GM23338 (cell line): Measurements from ENCODE around the gene IVD. TPM values are rescaled to one million over a fixed set of nuclear protein-coding genes. Genes with fewer than 3 reads are reported as not detected.

Experiments used
- ATAC-seq: fragments of 200-7000 bp; cut with Tn5 transposase; 3 replicates; pipeline ENCODE4 v1.9.1; 2020
- DNase-seq: peaks from one replicate; pipeline ENCODE4 v3.0.0-alpha.2; 2015; ENCODE audit warnings: low spot score
- H2AFZ ChIP-seq: fragments of 200-600 bp; sonication (generic); 2 replicates; pipeline ENCODE4 v1.8.0; 2016; ENCODE audit warnings: antibody characterized with exemption, mild to moderate bottlenecking, moderate library complexity
- H3F3A ChIP-seq: fragments of 200-600 bp; sonication (generic); replicated peaks from 2 replicates; pipeline ENCODE4 v1.8.0; 2017; ENCODE audit warnings: antibody characterized with exemption, mixed run types, low read depth
- H3K27ac ChIP-seq: fragments of 200-600 bp; sonication (generic); 2 replicates; pipeline ENCODE4 v1.6.1; 2016; ENCODE audit warnings: low read depth
- H3K27me3 ChIP-seq: fragments of 200-600 bp; sonication (generic); 2 replicates; pipeline ENCODE4 v1.8.0; 2016; ENCODE audit warnings: mild to moderate bottlenecking, mixed run types, moderate library complexity; ENCODE audit not compliant: insufficient read depth
- H3K36me3 ChIP-seq: fragments of 200-600 bp; sonication (generic); 2 replicates; pipeline ENCODE4 v1.8.0; 2016; ENCODE audit warnings: mild to moderate bottlenecking; ENCODE audit not compliant: insufficient read depth
- H3K4me1 ChIP-seq: fragments of 200-600 bp; sonication (generic); 2 replicates; pipeline ENCODE4 v1.8.0; 2016; ENCODE audit warnings: mild to moderate bottlenecking, moderate library complexity; ENCODE audit not compliant: insufficient read depth
- H3K4me2 ChIP-seq: fragments of 200-600 bp; sonication (generic); 2 replicates; pipeline ENCODE4 v1.7.1; 2017; ENCODE audit warnings: mixed run types
- H3K4me3 ChIP-seq: fragments of 200-600 bp; sonication (generic); 2 replicates; pipeline ENCODE4 v1.6.1; 2016; ENCODE audit warnings: mixed run types
- H3K79me2 ChIP-seq: fragments of 200-600 bp; sonication (generic); replicated peaks from 2 replicates; pipeline ENCODE4 v1.8.0; 2017; ENCODE audit warnings: mild to moderate bottlenecking; ENCODE audit not compliant: insufficient read depth
- H3K9me2 ChIP-seq: fragments of 200-600 bp; sonication (generic); 2 replicates; pipeline ENCODE4 v1.8.0; 2017; ENCODE audit not compliant: insufficient read depth
- H4K20me1 ChIP-seq: fragments of 200-600 bp; sonication (generic); replicated peaks from 2 replicates; pipeline ENCODE4 v1.8.0; 2017; ENCODE audit warnings: mild to moderate bottlenecking; ENCODE audit not compliant: insufficient read depth
- H3K27ac Mint-ChIP-seq: 2 replicates; pipeline ENCODE4 v1.8.0; 2020; ENCODE audit warnings: inconsistent platforms, mild to moderate bottlenecking, moderate library complexity, mixed read lengths
- H3K27me3 Mint-ChIP-seq: 3 replicates; pipeline ENCODE4 v1.8.0; 2022; ENCODE audit warnings: low read depth, mild to moderate bottlenecking, moderate library complexity, mixed read lengths, inconsistent platforms; ENCODE audit not compliant: insufficient read depth, poor library complexity
- H3K36me3 Mint-ChIP-seq: 3 replicates; pipeline ENCODE4 v1.8.0; 2021; ENCODE audit warnings: low read depth, mild to moderate bottlenecking, inconsistent platforms, moderate library complexity, mixed read lengths
- H3K4me1 Mint-ChIP-seq: 3 replicates; pipeline ENCODE4 v1.8.0; 2020; ENCODE audit warnings: mild to moderate bottlenecking, inconsistent platforms, mixed read lengths
- H3K4me3 Mint-ChIP-seq: 3 replicates; pipeline ENCODE4 v1.8.0; 2021; ENCODE audit warnings: moderate library complexity, mild to moderate bottlenecking, inconsistent platforms, mixed read lengths
- H3K9me3 Mint-ChIP-seq: 3 replicates; pipeline ENCODE4 v1.8.0; 2020; ENCODE audit warnings: moderate library complexity, mild to moderate bottlenecking, inconsistent platforms, mixed read lengths
- CREB1 ChIP-seq: fragments of 250-450 bp; sonication (Bioruptor Pico); IDR thresholded peaks from 2 replicates; pipeline ENCODE4 v1.5.0; 2020; ENCODE audit warnings: low read depth, mild to moderate bottlenecking, moderate library complexity
- EZH2 ChIP-seq: fragments of 200-600 bp; sonication (generic); IDR thresholded peaks from one replicate; pipeline ENCODE4 v1.8.0; 2017; ENCODE audit warnings: antibody characterized with exemption, mild to moderate bottlenecking, low read depth; ENCODE audit not compliant: unreplicated experiment
- EZH2phosphoT487 ChIP-seq: fragments of 200-600 bp; sonication (generic); IDR thresholded peaks from one replicate; pipeline ENCODE4 v1.8.1; 2018; ENCODE audit warnings: antibody characterized with exemption; ENCODE audit not compliant: unreplicated experiment
- NANOG ChIP-seq: IDR thresholded peaks from 2 replicates; pipeline ENCODE4 v1.6.1; 2016; ENCODE audit warnings: antibody characterized with exemption, borderline replicate concordance
- POLR2AphosphoS5 ChIP-seq: IDR thresholded peaks from 2 replicates; pipeline ENCODE4 v1.6.1; 2016; ENCODE audit warnings: antibody characterized with exemption, low read depth
- STAT1 ChIP-seq: IDR thresholded peaks from one replicate; pipeline ENCODE4 v1.6.1; 2016; ENCODE audit warnings: antibody characterized with exemption; ENCODE audit not compliant: unreplicated experiment
- ZNF114 ChIP-seq: fragments of 250-450 bp; sonication (Bioruptor Pico); IDR thresholded peaks from 2 replicates; pipeline ENCODE4 v1.5.0; 2020; ENCODE audit warnings: mild to moderate bottlenecking, moderate library complexity
- ZNF331 ChIP-seq: fragments of 250-450 bp; sonication (Bioruptor Pico); IDR thresholded peaks from 2 replicates; pipeline ENCODE4 v1.5.0; 2020; ENCODE audit warnings: low read depth, mild to moderate bottlenecking, moderate library complexity
- ZNF462 ChIP-seq: fragments of 250-450 bp; sonication (Bioruptor Pico); IDR thresholded peaks from 2 replicates; pipeline ENCODE4 v1.5.0; 2020; ENCODE audit warnings: mild to moderate bottlenecking, moderate library complexity
- polyA plus RNA-seq: library from polyadenylated mRNA; unstranded; fragments of >200 nt; fragmentation: Nextera tagmentation; extraction: Ambion mirVana; gene quantifications from 2 replicates; pipeline ENCODE4 v1.2.1, GENCODE V29; 2016
- total RNA-seq: library from RNA; depleted of rRNA; stranded (reverse); fragments of >200 nt; shearing (Covaris generic); gene quantifications from 2 replicates; pipeline ENCODE4 v1.2.3, GENCODE V29; 2014
- TF ChIP-seq, protein P1 (sequence below), 2 experiments: fragments of 200-600 bp in 1 of 2; sonication (generic) in 1 of 2; conservative IDR thresholded peaks; 2 replicates each; pipeline versions ENCODE4 v1.5.1 to v1.6.1; 2016 to 2017; ENCODE audit warnings: antibody characterized with exemption in 2 of 2, low read depth in 2 of 2, mild to moderate bottlenecking in 2 of 2, moderate library complexity in 1 of 2
- TF ChIP-seq, protein P2 (sequence below): IDR thresholded peaks from one replicate; pipeline ENCODE4 v1.6.1; 2018; ENCODE audit warnings: antibody characterized with exemption; ENCODE audit not compliant: unreplicated experiment

Gene IVD
- total and polyA plus RNA-seq, 2 experiments from 2014 or later = 54.1 to 75.4 TPM

DNA sequence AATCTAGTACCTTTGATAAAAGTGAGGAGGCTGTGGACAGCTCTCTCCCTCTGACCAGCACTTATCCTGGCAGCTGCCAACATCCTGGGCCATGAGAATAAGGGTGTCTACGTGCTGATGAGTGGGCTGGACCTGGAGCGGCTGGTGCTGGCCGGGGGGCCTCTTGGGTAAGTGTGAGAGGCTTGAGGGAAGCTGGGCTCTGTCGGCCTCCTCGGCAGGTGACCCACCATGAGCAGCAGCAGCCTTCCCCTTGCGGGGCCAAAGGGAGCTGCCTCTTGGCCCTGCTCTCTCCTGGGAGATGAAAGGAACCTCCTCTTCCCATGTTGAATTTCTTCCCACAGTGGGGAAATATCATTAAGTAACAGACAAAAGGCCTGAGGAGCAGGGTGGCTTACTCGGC is 9.2 kb downstream of the IVD start:
- no peaks in the 10 kb centered on the region for H3K9me3 Mint-ChIP-seq
- no peak for TF ChIP-seq POLR2AphosphoS5

GRCh38 chr15:40415226-40415625 is 9.6 kb downstream of the IVD start:
- Histone ChIP-seq H3K27ac (no peak overlapping the region), H3K36me3 (peaks cover 40% of the 10 kb centered on the region), H4K20me1 (no peaks in the 10 kb centered on the region; the same call in 1 of the 2 replicates), H2AFZ (no peak overlapping the region), H3K4me3 (no peak overlapping the region), H3K4me2 (no peak overlapping the region), H3K4me1 (0 out of 2 replicates have a peak, but pooled peaks cover under 1% of the 10 kb centered on the region), H3K79me2 (no peaks in the 10 kb centered on the region), H3F3A (peaks cover 8% of the 10 kb centered on the region), H3K27me3 (no peaks in the 10 kb centered on the region), H3K9me2 (no peaks in the 10 kb centered on the region)
- H3K4me3 Mint-ChIP-seq = no peak overlapping the region
- H3K36me3 Mint-ChIP-seq = peaks cover 72% of the 10 kb centered on the region
- no peak overlapping the region for H3K27ac Mint-ChIP-seq
- peaks cover 7% of the 10 kb centered on the region for H3K27me3 Mint-ChIP-seq
- H3K9me3 Mint-ChIP-seq = no peaks in the 10 kb centered on the region
- H3K4me1 Mint-ChIP-seq = no peaks in the 10 kb centered on the region
- DNase-seq = no peak
- ATAC-seq = no peak
- TF ChIP-seq, protein P1, sequence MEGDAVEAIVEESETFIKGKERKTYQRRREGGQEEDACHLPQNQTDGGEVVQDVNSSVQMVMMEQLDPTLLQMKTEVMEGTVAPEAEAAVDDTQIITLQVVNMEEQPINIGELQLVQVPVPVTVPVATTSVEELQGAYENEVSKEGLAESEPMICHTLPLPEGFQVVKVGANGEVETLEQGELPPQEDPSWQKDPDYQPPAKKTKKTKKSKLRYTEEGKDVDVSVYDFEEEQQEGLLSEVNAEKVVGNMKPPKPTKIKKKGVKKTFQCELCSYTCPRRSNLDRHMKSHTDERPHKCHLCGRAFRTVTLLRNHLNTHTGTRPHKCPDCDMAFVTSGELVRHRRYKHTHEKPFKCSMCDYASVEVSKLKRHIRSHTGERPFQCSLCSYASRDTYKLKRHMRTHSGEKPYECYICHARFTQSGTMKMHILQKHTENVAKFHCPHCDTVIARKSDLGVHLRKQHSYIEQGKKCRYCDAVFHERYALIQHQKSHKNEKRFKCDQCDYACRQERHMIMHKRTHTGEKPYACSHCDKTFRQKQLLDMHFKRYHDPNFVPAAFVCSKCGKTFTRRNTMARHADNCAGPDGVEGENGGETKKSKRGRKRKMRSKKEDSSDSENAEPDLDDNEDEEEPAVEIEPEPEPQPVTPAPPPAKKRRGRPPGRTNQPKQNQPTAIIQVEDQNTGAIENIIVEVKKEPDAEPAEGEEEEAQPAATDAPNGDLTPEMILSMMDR (conservative IDR thresholded peaks at IDR 0.05; ENCODE audit: low read depth in 2 of 2) = no peak
- TF ChIP-seq ZNF331 (CRISPR knock-in tag) (no peak), CREB1 (CRISPR knock-in tag) (no peak), NANOG (no peak), EZH2 (no peak), EZH2phosphoT487 (no peak), ZNF114 (CRISPR knock-in tag) (no peak), ZNF462 (CRISPR knock-in tag) (no peak), STAT1 (no peak)
- TF ChIP-seq, protein P2, sequence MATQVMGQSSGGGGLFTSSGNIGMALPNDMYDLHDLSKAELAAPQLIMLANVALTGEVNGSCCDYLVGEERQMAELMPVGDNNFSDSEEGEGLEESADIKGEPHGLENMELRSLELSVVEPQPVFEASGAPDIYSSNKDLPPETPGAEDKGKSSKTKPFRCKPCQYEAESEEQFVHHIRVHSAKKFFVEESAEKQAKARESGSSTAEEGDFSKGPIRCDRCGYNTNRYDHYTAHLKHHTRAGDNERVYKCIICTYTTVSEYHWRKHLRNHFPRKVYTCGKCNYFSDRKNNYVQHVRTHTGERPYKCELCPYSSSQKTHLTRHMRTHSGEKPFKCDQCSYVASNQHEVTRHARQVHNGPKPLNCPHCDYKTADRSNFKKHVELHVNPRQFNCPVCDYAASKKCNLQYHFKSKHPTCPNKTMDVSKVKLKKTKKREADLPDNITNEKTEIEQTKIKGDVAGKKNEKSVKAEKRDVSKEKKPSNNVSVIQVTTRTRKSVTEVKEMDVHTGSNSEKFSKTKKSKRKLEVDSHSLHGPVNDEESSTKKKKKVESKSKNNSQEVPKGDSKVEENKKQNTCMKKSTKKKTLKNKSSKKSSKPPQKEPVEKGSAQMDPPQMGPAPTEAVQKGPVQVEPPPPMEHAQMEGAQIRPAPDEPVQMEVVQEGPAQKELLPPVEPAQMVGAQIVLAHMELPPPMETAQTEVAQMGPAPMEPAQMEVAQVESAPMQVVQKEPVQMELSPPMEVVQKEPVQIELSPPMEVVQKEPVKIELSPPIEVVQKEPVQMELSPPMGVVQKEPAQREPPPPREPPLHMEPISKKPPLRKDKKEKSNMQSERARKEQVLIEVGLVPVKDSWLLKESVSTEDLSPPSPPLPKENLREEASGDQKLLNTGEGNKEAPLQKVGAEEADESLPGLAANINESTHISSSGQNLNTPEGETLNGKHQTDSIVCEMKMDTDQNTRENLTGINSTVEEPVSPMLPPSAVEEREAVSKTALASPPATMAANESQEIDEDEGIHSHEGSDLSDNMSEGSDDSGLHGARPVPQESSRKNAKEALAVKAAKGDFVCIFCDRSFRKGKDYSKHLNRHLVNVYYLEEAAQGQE = no peak

More for the DNA sequence above, 9.2 kb downstream of the IVD start:
- Histone ChIP-seq H3F3A (peaks cover 6% of the 10 kb centered on the region), H4K20me1 (no peaks in the 10 kb centered on the region; the same call in 1 of the 2 replicates), H3K9me2 (no peaks in the 10 kb centered on the region), H3K79me2 (no peaks in the 10 kb centered on the region), H3K36me3 (peaks cover 43% of the 10 kb centered on the region), H3K4me1 (no peaks in the 10 kb centered on the region), H3K4me2 (no peak overlapping the region), H3K27ac (no peak overlapping the region), H3K4me3 (no peak overlapping the region), H2AFZ (no peak overlapping the region), H3K27me3 (no peaks in the 10 kb centered on the region)
- no peak overlapping the region for H3K27ac Mint-ChIP-seq
- peaks cover 7% of the 10 kb centered on the region for H3K27me3 Mint-ChIP-seq
- no peak overlapping the region for H3K4me3 Mint-ChIP-seq
- no peak for DNase-seq
- ATAC-seq = no peak
- no peaks in the 10 kb centered on the region for H3K4me1 Mint-ChIP-seq
- H3K36me3 Mint-ChIP-seq = peaks cover 76% of the 10 kb centered on the region
